Activated CD4-positive, alpha-beta T cell treated with anti-CD3 and anti-CD28 coated beads for 4 hours (primary cell): ENCODE results near the gene KIF1B.
"Not testable (repeated sequence)": the region's sequence is repeated elsewhere in the genome, so short reads cannot be mapped to it uniquely, and the experiment has no call there.

Experiments used
- DNase-seq, 2 donors: peaks; one replicate each; pipeline ENCODE4 v3.0.0-alpha.2; 2020

Gene KIF1B

DNA sequence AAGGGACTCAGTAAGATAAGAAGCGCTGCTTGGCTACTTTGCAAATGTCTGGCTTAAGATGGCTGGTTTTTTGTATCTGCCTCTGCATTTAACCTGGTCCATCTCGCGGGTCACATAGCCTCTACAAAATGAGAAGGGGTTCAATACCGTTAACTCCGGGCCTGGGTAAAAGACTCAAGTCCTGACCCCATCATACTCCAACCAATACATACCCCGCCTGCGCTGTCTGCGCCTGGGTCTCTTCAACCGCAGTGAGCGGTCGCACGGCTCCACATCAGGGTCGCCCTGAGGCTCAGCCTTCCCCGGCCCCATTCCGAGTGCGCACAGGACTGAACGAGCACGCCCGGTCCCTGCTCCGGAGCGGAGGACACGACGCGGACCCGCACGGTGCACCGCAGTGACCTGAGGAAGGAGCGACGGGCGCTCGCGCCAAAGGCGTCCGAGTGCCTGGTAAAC is 187.9 kb downstream of the KIF1B start:
- DNase-seq = no peak

DNA sequence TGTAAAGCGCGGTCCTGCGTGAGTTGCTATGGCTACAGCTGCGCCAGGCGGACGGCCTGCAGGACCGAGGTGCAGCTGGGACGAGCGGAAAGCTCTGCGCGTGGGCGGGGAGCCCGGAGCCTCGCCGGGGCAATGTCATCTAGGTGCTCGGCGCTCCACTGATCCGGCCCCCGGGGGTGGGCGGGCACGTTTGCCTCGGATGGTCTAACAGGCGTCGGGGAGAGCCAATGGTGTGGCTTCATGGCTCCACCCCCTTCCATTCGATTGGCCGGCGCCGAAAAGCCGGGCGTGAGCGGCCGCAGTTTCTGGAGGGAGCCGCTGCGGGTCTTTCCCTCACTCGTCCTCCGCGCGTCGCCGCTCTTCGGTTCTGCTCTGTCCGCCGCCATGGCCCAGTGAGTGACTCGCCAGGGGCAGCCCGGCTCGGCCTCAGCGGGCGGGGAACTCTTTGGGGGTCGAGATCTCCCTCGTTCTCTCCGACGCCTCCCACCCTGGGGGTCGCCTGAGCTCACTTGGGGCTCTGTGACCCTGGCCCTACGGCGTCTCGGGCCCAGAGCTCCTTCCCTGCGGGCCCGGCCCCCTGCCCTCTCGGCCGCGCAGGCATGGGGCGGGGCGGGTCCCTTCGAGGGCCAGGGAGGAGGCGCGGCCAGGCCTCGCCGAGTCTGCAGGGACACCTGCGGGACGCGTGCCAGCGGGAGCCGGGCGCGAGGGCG is 188.5 kb downstream of the KIF1B start, which contains the start of gene PGD:
Gene PGD, plus strand, starts transcription at position 331 of the 710 bp plus-strand sequence. Its CDS starts 54 bp downstream, at position 385.
- peak; percentile 96 to 97 for DNase-seq

GRCh38 chr1:10399444-10399941 is 189.1 kb downstream of the KIF1B start:
- peak in 1 of 2 donors; percentile 2 for DNase-seq

GRCh38 chr1:10400013-10400412 is 189.6 kb downstream of the KIF1B start:
- no peak for DNase-seq

- DNase-seq = no peak
Observed at GRCh38 chr1:10401281-10401680, 190.9 kb downstream of the KIF1B start.

- no peak for DNase-seq
Observed at GRCh38 chr1:10402729-10403274, 192.4 kb downstream of the KIF1B start.

DNA sequence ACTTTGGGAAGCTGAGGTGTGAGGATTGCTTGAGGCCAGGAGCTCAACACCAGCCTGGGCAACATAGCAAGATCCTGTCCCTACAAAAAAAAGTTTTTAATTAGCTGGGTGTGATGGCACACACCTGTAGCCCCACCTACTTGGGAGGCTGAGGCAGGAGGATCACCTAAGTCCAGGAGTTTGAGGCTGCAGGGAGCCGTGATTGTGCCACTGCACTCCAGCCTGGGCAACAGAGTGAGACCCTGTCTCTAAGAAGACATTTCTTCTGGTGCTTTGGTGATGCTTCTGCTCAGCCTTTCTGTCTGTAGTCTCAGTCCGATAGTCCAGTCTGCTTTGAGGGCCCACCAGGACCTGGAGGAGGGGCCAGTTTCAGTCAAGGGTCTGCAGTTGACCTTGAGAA is 196.8 kb downstream of the KIF1B start:
- no peak for DNase-seq

GRCh38 chr1:10415211-10415930 is 205.0 kb downstream of the KIF1B start:
- no peak for DNase-seq

DNA sequence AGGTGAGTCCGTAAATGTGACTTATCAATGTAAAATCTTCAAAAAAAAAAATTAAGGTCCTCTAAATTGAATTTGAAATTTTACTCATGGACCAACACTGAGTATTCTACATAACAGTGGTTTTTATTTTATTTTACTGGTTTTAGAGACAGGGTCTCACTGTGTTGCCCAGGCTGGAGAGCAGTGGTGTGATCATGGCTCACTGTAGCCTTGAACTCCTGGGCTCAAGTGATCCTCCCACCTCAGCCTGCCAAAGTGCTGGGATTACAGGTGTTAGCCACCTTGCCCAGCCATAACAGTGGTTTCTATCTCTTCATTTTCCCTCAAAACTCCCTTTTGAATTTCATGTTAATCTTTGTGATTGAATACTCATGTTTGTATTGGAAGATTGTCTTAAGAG is 205.6 kb downstream of the KIF1B start:
- DNase-seq = not testable (repeated sequence)

DNA sequence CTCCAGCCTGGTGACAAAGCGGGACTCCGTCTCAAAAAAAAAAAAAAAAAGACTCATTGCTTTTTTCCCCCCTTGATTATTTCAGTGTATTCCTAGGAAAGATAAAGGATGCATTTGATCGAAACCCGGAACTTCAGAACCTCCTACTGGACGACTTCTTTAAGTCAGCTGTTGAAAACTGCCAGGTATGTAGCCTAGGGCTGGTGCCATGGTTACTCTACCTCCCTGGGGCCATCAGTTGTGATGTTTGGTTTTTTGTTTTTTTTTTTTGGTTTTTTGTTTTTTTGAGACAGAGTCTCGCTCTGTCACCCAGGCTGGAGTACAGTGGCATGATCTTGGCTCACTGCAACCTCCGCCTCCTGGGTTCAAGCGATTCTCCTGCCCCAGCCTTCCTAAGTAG is 208.4 kb downstream of the KIF1B start:
- not testable (repeated sequence) for DNase-seq

DNA sequence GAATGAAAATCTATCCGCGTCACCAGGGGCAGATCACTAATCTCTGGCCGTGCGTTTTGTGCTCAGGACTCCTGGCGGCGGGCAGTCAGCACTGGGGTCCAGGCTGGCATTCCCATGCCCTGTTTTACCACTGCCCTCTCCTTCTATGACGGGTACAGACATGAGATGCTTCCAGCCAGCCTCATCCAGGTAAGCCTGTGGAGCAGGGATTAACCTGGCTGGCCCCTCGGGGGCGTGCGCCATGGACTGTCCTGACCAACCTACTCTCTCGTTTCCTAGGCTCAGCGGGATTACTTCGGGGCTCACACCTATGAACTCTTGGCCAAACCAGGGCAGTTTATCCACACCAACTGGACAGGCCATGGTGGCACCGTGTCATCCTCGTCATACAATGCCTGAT is 209.0 kb downstream of the KIF1B start:
- DNase-seq = no peak

DNA sequence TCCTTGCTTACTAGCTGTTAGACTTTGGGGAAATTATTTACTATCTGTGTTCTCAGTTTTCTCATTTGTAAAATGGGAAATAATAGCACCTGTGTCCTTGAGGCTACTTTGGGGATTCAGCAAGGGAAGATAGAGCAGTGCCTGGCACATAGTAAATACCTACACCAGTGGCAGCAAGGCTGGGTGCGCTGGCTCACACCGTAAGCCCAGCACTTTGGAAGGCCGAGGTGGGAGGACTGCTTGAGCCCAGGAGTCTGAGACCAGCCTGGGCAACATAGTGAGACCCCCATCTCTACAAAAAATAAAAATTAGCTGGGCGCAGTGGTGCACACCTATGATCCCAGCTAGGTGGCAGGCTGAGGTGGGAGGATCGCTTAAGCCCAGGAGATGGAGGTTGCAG is 211.3 kb downstream of the KIF1B start:
- no peak for DNase-seq

DNA sequence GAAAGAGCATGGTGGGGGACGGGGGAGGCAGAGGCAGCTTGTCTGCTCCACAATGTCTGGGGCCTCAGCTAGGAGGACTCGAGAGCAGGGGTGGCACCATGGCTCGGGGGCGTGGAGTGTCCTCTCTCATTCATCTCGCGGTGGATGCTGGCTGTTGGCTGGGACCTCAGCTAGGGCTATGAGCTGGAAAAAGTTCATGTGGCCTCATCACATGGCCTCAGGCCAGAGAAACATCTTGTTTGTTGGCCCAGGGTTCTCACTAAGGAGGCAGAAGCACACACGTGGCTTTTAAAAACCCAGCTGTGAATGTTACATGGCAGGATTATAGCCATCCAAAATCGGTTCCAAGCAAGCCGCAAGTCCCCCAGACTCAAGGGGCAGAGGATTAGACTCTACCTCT is 213.7 kb downstream of the KIF1B start:
- no peak for DNase-seq

- DNase-seq = no peak
Observed at GRCh38 chr1:10424651-10425050, 214.3 kb downstream of the KIF1B start.

DNA sequence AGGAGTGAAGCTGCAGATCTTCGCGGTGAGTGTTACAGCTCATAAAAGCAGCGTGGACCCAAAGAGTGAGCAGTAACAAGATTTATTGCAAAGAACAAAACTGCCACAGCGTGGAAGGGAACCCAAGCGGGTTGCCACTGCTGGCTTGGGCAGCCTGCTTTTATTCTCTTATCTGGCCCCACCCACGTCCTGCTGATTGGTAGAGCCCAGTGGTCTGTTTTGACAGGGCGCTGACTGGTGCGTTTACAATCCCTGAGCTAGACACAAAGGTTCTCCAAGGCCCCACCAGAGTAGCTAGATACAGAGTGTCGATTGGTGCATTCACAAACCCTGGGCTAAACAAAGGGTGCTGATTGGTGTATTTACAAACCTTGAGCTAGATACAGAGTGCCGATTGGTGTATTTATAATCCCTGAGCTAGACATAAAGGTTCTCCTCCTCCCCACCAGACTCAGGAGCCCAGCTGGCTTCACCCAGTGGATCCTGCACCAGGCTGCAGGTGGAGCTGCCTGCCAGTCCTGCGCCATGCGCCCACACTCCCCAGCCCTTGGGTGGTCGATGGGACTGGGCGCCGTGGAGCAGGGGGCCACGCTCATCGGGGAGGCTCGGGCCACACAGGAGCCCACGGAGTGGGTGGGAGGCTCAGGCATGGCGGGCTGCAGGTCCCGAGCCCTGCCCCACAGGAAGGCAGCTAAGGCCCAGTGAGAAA is 215.6 kb downstream of the KIF1B start:
- DNase-seq = not testable (repeated sequence)

GRCh38 chr1:10426535-10426848 is 216.1 kb downstream of the KIF1B start:
- not testable (repeated sequence) for DNase-seq

- no peak for DNase-seq
Observed at GRCh38 chr1:10428984-10429383, 218.6 kb downstream of the KIF1B start.

- DNase-seq = no peak
Observed at GRCh38 chr1:10429868-10430215, 219.5 kb downstream of the KIF1B start.

DNA sequence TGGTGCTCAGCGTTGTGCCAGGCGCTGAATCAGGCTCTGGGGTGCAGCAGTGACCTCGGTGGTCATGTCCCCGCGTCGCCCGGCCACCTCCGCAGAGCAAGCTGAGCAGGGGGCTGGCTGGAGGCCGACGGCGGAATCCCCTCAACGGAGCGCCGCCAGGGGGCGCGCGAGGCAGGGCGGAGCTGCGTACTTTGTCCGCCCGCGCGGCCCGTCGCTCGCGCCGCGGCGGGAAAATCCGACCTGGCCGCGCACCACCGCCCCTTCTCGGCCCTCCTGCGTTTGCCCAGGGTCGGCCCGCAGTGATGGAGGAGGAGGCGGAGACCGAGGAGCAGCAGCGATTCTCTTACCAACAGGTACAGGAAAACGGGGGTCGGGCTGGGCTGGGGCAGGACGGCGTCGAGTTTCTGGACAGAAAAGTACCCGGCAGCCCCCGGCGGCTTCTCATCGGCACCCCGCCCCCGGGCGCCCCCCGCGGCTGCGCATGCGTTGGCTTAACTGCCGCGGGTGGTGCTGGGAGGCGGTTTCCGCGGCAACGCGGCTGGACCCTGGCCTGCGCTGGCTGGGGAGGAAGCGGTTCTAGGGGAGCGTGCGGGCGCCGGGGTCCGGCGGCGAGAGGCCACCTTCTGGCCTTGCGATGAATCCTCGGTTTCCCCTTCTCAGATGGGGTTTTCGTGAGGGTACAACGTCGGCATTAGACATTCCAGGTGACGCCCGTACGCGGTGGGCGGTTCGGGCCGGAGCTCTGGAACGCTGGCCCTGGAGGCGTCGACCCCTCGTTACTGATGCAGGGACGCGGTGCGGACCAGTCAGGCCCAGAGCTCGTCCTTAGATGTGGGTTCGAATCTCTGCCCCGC is 220.1 kb downstream of the KIF1B start, which contains the start of gene CENPS:
Gene CENPS, plus strand, starts transcription at position 218 of the 854 bp plus-strand sequence. Its CDS starts 85 bp downstream, at position 303.
- DNase-seq = peak; percentile 87 to 91
